ENCODE measurements around the gene ADCY5.
A peak's percentile ranks its signal among the peaks of the same experiment; 100 is the strongest.

Gene ADCY5

GRCh38 chr3:123341871-123342630 is 106.8 kb downstream of the ADCY5 start:
- DNase-seq (ENCODE audit: low spot score) = peak; percentile 14

GRCh38 chr3:123340336-123340735 is 108.6 kb downstream of the ADCY5 start:
- no peak for DNase-seq (ENCODE audit: low spot score)

- no peak for DNase-seq (ENCODE audit: low spot score)
These were observed 109.6 kb downstream of the ADCY5 start for GRCh38 chr3:123339302-123339701.

GRCh38 chr3:123338620-123339061 is 110.2 kb downstream of the ADCY5 start:
- no peak for DNase-seq (ENCODE audit: low spot score)

- DNase-seq (ENCODE audit: low spot score) = no peak
These were observed 110.8 kb downstream of the ADCY5 start for GRCh38 chr3:123337948-123338619.

- no peak for DNase-seq (ENCODE audit: low spot score)
These were observed 111.7 kb downstream of the ADCY5 start for GRCh38 chr3:123337226-123337625.

- no peak for DNase-seq (ENCODE audit: low spot score)
These were observed 112.4 kb downstream of the ADCY5 start for GRCh38 chr3:123336441-123336851.

- no peak for DNase-seq (ENCODE audit: low spot score)
These were observed 112.9 kb downstream of the ADCY5 start for GRCh38 chr3:123336001-123336400.

GRCh38 chr3:123335007-123335670 is 113.8 kb downstream of the ADCY5 start:
- DNase-seq (ENCODE audit: low spot score) = no peak

GRCh38 chr3:123334056-123334455 is 114.8 kb downstream of the ADCY5 start:
- no peak for DNase-seq (ENCODE audit: low spot score)

- no peak for DNase-seq (ENCODE audit: low spot score)
These were observed 115.5 kb downstream of the ADCY5 start for GRCh38 chr3:123333401-123333800.

- no peak for DNase-seq (ENCODE audit: low spot score)
These were observed 116.7 kb downstream of the ADCY5 start for GRCh38 chr3:123332124-123332641.

GRCh38 chr3:123331651-123332050 is 117.2 kb downstream of the ADCY5 start:
- no peak for DNase-seq (ENCODE audit: low spot score)

- no peak for DNase-seq (ENCODE audit: low spot score)
These were observed 117.9 kb downstream of the ADCY5 start for GRCh38 chr3:123331006-123331405.

GRCh38 chr3:123330441-123330991 is 118.4 kb downstream of the ADCY5 start:
- no peak for DNase-seq (ENCODE audit: low spot score)

- DNase-seq (ENCODE audit: low spot score) = no peak
These were observed 119.1 kb downstream of the ADCY5 start for GRCh38 chr3:123329636-123330340.

GRCh38 chr3:123328851-123329635 is 119.8 kb downstream of the ADCY5 start:
- DNase-seq (ENCODE audit: low spot score) = peak; percentile 69

GRCh38 chr3:123327956-123328850 is 120.7 kb downstream of the ADCY5 start:
- DNase-seq (ENCODE audit: low spot score) = no peak

- DNase-seq (ENCODE audit: low spot score) = no peak
These were observed 121.4 kb downstream of the ADCY5 start for GRCh38 chr3:123327480-123327879.

- no peak for DNase-seq (ENCODE audit: low spot score)
These were observed 122.4 kb downstream of the ADCY5 start for GRCh38 chr3:123326531-123326930.
